ENCODE data around the gene EXOC4. TPM values are rescaled to one million over a fixed set of nuclear protein-coding genes. Genes with fewer than 3 reads are reported as not detected.

EXOC4 gene
- total and polyA plus RNA-seq, 2 donors (not counting 1 experiment from before 2014, with no cell fraction given), result 79.6 to 158 TPM

DNA sequence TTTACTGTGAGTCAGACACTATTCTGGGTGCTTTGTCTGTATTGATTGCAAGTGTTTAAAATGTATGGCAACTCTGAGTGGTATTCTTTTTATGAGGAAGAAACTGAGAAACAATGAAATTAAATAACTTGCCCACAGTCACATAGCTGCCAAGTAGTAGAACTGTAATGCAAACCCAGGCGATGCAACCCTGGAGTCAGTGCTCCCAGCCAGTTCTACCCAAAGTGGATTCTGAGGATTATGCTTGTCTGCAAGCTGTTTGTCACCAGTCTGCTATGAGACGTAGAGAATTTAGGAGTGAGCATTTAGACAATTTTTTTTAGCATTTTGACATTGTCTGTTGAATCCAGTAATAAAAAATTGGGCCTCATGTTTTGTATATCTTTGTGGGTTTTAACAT, 568.3 kb downstream of the EXOC4 start:
- H3K4me3 ChIP-seq (replicated peaks in 1 of 4; ENCODE audit: control extremely low read depth in 1 of 4, insufficient read depth in 1 of 4, low read depth in 3 of 4, low read length in 4 of 4), result no peak overlapping the region
- TF ChIP-seq, protein P1, sequence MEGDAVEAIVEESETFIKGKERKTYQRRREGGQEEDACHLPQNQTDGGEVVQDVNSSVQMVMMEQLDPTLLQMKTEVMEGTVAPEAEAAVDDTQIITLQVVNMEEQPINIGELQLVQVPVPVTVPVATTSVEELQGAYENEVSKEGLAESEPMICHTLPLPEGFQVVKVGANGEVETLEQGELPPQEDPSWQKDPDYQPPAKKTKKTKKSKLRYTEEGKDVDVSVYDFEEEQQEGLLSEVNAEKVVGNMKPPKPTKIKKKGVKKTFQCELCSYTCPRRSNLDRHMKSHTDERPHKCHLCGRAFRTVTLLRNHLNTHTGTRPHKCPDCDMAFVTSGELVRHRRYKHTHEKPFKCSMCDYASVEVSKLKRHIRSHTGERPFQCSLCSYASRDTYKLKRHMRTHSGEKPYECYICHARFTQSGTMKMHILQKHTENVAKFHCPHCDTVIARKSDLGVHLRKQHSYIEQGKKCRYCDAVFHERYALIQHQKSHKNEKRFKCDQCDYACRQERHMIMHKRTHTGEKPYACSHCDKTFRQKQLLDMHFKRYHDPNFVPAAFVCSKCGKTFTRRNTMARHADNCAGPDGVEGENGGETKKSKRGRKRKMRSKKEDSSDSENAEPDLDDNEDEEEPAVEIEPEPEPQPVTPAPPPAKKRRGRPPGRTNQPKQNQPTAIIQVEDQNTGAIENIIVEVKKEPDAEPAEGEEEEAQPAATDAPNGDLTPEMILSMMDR (conservative IDR thresholded peaks at IDR 0.05 in 1 of 2, IDR thresholded peaks at IDR 0.05 in 1 of 2; ENCODE audit: low read depth in 1 of 2, low read length in 2 of 2), result no peak
- no peak for TF ChIP-seq EZH2 (IDR thresholded peaks at IDR 0.05; ENCODE audit: low read length, missing control alignments)
- no peaks in the 10 kb centered on the region for H3K27me3 ChIP-seq (ENCODE audit: control insufficient read depth, insufficient read depth, low read length)
- H3K27ac ChIP-seq (ENCODE audit: insufficient read depth, low read length), result no peak overlapping the region
- H3K9ac ChIP-seq (ENCODE audit: insufficient read depth, low read length), result no peak overlapping the region
- H3K4me2 ChIP-seq (ENCODE audit: extremely low read depth, insufficient read depth, low read length), result no peak overlapping the region
- no peaks in the 10 kb centered on the region for H3K4me1 ChIP-seq (ENCODE audit: control insufficient read depth, extremely low read depth, insufficient read depth, low read length)
- no peaks in the 10 kb centered on the region for H3K9me3 ChIP-seq (ENCODE audit: control insufficient read depth, insufficient read depth, low read depth, low read length)
- DNase-seq (ENCODE audit: low read depth in 2 of 2), result no peak
- H2AFZ ChIP-seq (ENCODE audit: low read length), result no peak overlapping the region
- H3K79me2 ChIP-seq (ENCODE audit: control insufficient read depth, insufficient read depth, low read length), result no peaks in the 10 kb centered on the region
- H3K36me3 ChIP-seq (ENCODE audit: control insufficient read depth, insufficient read depth, low read length), result no peaks in the 10 kb centered on the region
- no peaks in the 10 kb centered on the region for H4K20me1 ChIP-seq (ENCODE audit: control insufficient read depth, extremely low read depth, insufficient read depth, low read length)

DNA sequence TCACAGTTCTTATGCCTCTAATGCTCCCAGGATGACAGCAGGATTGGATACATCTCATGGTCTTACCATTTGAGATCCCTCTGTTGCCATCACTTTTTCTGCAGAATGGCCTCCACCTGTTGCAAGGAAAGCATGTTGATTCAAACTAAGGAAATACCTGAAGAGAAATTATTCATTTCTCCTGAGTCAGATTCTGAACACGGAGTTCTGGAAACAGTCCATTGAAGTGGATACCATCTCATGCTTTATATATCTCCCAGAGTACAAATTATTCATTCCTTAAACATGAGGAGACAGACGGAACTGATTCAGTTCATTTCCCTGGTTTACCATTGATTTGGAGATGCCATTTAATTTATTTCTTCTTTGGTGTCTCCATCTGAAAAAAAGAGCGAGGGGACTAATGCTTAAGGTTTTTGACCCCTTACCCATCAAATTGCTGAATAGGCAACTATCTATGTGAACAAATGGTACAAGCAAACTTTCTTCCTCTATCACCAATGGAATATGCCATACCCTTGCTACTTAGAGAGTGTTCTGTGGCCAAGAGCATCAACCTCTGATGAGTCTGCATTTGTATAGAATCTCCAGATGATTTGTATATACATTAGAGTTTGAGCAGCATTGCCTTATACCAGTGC, 569.2 kb downstream of the EXOC4 start:
- Histone ChIP-seq H3K4me3 (replicated peaks in 1 of 4; ENCODE audit: control extremely low read depth in 1 of 4, insufficient read depth in 1 of 4, low read depth in 3 of 4, low read length in 4 of 4) (no peak overlapping the region), H2AFZ (ENCODE audit: low read length) (no peak overlapping the region), H3K27me3 (ENCODE audit: control insufficient read depth, insufficient read depth, low read length) (no peaks in the 10 kb centered on the region), H3K9me3 (ENCODE audit: control insufficient read depth, insufficient read depth, low read depth, low read length) (no peaks in the 10 kb centered on the region), H3K27ac (ENCODE audit: insufficient read depth, low read length) (no peak overlapping the region), H4K20me1 (ENCODE audit: control insufficient read depth, extremely low read depth, insufficient read depth, low read length) (no peaks in the 10 kb centered on the region), H3K79me2 (ENCODE audit: control insufficient read depth, insufficient read depth, low read length) (no peaks in the 10 kb centered on the region), H3K36me3 (ENCODE audit: control insufficient read depth, insufficient read depth, low read length) (no peaks in the 10 kb centered on the region), H3K9ac (ENCODE audit: insufficient read depth, low read length) (no peak overlapping the region), H3K4me2 (ENCODE audit: extremely low read depth, insufficient read depth, low read length) (no peak overlapping the region), H3K4me1 (ENCODE audit: control insufficient read depth, extremely low read depth, insufficient read depth, low read length) (no peaks in the 10 kb centered on the region)
- peak in 1 of 2 donors; percentile 10 for DNase-seq (ENCODE audit: low read depth in 2 of 2)
- TF ChIP-seq, protein P1 (conservative IDR thresholded peaks at IDR 0.05 in 1 of 2, IDR thresholded peaks at IDR 0.05 in 1 of 2; ENCODE audit: low read depth in 1 of 2, low read length in 2 of 2), result no peak
- no peak for TF ChIP-seq EZH2 (IDR thresholded peaks at IDR 0.05; ENCODE audit: low read length, missing control alignments)

GRCh38 chr7:133822868-133823552, 570.1 kb downstream of the EXOC4 start:
- H2AFZ ChIP-seq (ENCODE audit: low read length), result no peak overlapping the region
- no peak overlapping the region for H3K9ac ChIP-seq (ENCODE audit: insufficient read depth, low read length)
- DNase-seq (ENCODE audit: low read depth in 2 of 2), result no peak
- no peaks in the 10 kb centered on the region for H4K20me1 ChIP-seq (ENCODE audit: control insufficient read depth, extremely low read depth, insufficient read depth, low read length)
- no peak for TF ChIP-seq EZH2 (IDR thresholded peaks at IDR 0.05; ENCODE audit: low read length, missing control alignments)
- no peak overlapping the region for H3K4me2 ChIP-seq (ENCODE audit: extremely low read depth, insufficient read depth, low read length)
- H3K4me1 ChIP-seq (ENCODE audit: control insufficient read depth, extremely low read depth, insufficient read depth, low read length), result no peaks in the 10 kb centered on the region
- no peaks in the 10 kb centered on the region for H3K79me2 ChIP-seq (ENCODE audit: control insufficient read depth, insufficient read depth, low read length)
- no peaks in the 10 kb centered on the region for H3K9me3 ChIP-seq (ENCODE audit: control insufficient read depth, insufficient read depth, low read depth, low read length)
- H3K27ac ChIP-seq (ENCODE audit: insufficient read depth, low read length), result no peak overlapping the region
- no peaks in the 10 kb centered on the region for H3K27me3 ChIP-seq (ENCODE audit: control insufficient read depth, insufficient read depth, low read length)
- no peaks in the 10 kb centered on the region for H3K36me3 ChIP-seq (ENCODE audit: control insufficient read depth, insufficient read depth, low read length)
- H3K4me3 ChIP-seq (replicated peaks in 1 of 4; ENCODE audit: control extremely low read depth in 1 of 4, insufficient read depth in 1 of 4, low read depth in 3 of 4, low read length in 4 of 4), result no peak overlapping the region

All from fibroblast of lung (primary cell).